IMR-90 (cell line): ENCODE data around the gene OSCAR. TPM values are rescaled to one million over a fixed set of nuclear protein-coding genes. Genes with fewer than 3 reads are reported as not detected.

Source experiments
- ATAC-seq: fragments of 200-7000 bp; cut with Tn5 transposase; 2 replicates; pipeline ENCODE4 v1.9.1; 2020; ENCODE audit warnings: low read depth, mild to moderate bottlenecking, moderate library complexity
- BruUV-seq: library from RNA; stranded (reverse); fragments of 400-500 nt; replicated peaks from 2 replicates; lab custom pipeline; 2021; lab: Mats Ljungman, UMichigan
- CTCF ChIA-PET: fragments of 300-600 bp; formaldehyde crosslinking; extraction: SDS; loops from one replicate; lab custom pipeline; 2021; ENCODE audit warnings: antibody characterized with exemption; lab: Yijun Ruan, JAX
- POLR2A ChIA-PET: fragments of 300-600 bp; sonication (Branson Sonifier 250); formaldehyde crosslinking; loops from one replicate; lab custom pipeline; 2022; ENCODE audit warnings: antibody characterized with exemption; ENCODE audit not compliant: unreplicated experiment; lab: Charles Lee
- DNase-seq: peaks from one replicate; pipeline ENCODE4 v3.0.0; 2013
- H2AFZ ChIP-seq: replicated peaks from 2 replicates; pipeline ENCODE3; 2013; ENCODE audit warnings: low read length, mild to moderate bottlenecking; ENCODE audit not compliant: poor library complexity
- H2AK5ac ChIP-seq: 2 replicates; pipeline ENCODE4 v1.6.1; 2013; ENCODE audit warnings: low read depth, low read length, inconsistent platforms
- H2AK9ac ChIP-seq: replicated peaks from 2 replicates; pipeline ENCODE3; 2013; ENCODE audit warnings: mild to moderate bottlenecking, low read depth, low read length, moderate library complexity; ENCODE audit not compliant: poor library complexity
- H2BK120ac ChIP-seq: 2 replicates; pipeline ENCODE4 v1.6.1; 2013; ENCODE audit warnings: low read depth, low read length, inconsistent platforms
- H2BK15ac ChIP-seq: 3 replicates; pipeline ENCODE4 v1.6.1; 2013; ENCODE audit warnings: low read depth, low read length, inconsistent platforms
- H2BK20ac ChIP-seq: 2 replicates; pipeline ENCODE4 v1.6.1; 2013; ENCODE audit warnings: low read depth, mild to moderate bottlenecking, inconsistent platforms, low read length, moderate library complexity
- H2BK5ac ChIP-seq: 2 replicates; pipeline ENCODE4 v1.6.1; 2013; ENCODE audit warnings: mild to moderate bottlenecking, low read depth, low read length, inconsistent platforms; ENCODE audit not compliant: poor library complexity, severe bottlenecking
- H3K14ac ChIP-seq: replicated peaks from 2 replicates; pipeline ENCODE4 v1.6.1; 2013; ENCODE audit warnings: low read depth, low read length, inconsistent platforms
- H3K18ac ChIP-seq: 2 replicates; pipeline ENCODE4 v1.6.1; 2013; ENCODE audit warnings: low read depth, low read length, control low read depth
- H3K23ac ChIP-seq: 2 replicates; pipeline ENCODE4 v1.6.1; 2013; ENCODE audit warnings: low read depth, low read length, inconsistent platforms
- H3K27ac ChIP-seq: 2 replicates; pipeline ENCODE4 v1.5.1; 2013; ENCODE audit warnings: mild to moderate bottlenecking, control low read depth, low read length; ENCODE audit not compliant: insufficient read depth
- H3K27me3 ChIP-seq: 2 replicates; pipeline ENCODE4 v1.6.1; 2013; ENCODE audit warnings: low read length; ENCODE audit not compliant: control insufficient read depth, insufficient read depth
- H3K36me3 ChIP-seq: 2 replicates; pipeline ENCODE4 v1.6.1; 2013; ENCODE audit warnings: low read length, mixed read lengths; ENCODE audit not compliant: control insufficient read depth, insufficient read depth
- H3K4ac ChIP-seq: 2 replicates; pipeline ENCODE4 v1.6.1; 2013; ENCODE audit warnings: low read depth, low read length, inconsistent platforms
- H3K4me1 ChIP-seq: 2 replicates; pipeline ENCODE4 v1.6.1; 2013; ENCODE audit warnings: low read length, mixed read lengths; ENCODE audit not compliant: control insufficient read depth, insufficient read depth
- H3K4me2 ChIP-seq: 2 replicates; pipeline ENCODE4 v1.6.1; 2013; ENCODE audit warnings: low read depth, mild to moderate bottlenecking, control low read depth, low read length, moderate library complexity
- H3K4me3 ChIP-seq: 2 replicates; pipeline ENCODE4 v1.5.1; 2013; ENCODE audit warnings: low read depth, mild to moderate bottlenecking, control low read depth, low read length, moderate library complexity; ENCODE audit not compliant: insufficient read depth
- H3K56ac ChIP-seq: 2 replicates; pipeline ENCODE4 v1.6.1; 2013; ENCODE audit warnings: low read length, inconsistent platforms; ENCODE audit not compliant: insufficient read depth; ENCODE audit errors: extremely low read depth
- H3K79me1 ChIP-seq, 2 experiments: 2 replicates each; pipeline ENCODE4 v1.6.1; 2013; ENCODE audit warnings: low read length in 2 of 2, inconsistent platforms in 1 of 2, low read depth in 1 of 2
- H3K9ac ChIP-seq: 2 replicates; pipeline ENCODE4 v1.6.1; 2013; ENCODE audit warnings: low read depth, low read length, control low read depth
- H3K9me1 ChIP-seq: 2 replicates; pipeline ENCODE4 v1.6.1; 2013; ENCODE audit warnings: low read length, inconsistent platforms; ENCODE audit not compliant: insufficient read depth
- H3K9me3 ChIP-seq: 2 replicates; pipeline ENCODE4 v1.6.1; 2013; ENCODE audit warnings: low read length; ENCODE audit not compliant: control insufficient read depth, insufficient read depth
- H4K20me1 ChIP-seq: 2 replicates; pipeline ENCODE4 v1.6.1; 2013; ENCODE audit warnings: low read length, inconsistent platforms; ENCODE audit not compliant: insufficient read depth
- H4K5ac ChIP-seq: 2 replicates; pipeline ENCODE4 v1.6.1; 2013; ENCODE audit warnings: mild to moderate bottlenecking, low read depth, low read length, control low read depth
- H4K8ac ChIP-seq, 2 experiments: 2 replicates each; pipeline ENCODE4 v1.6.1; 2013; ENCODE audit warnings: low read depth in 2 of 2, low read length in 2 of 2, control low read depth in 1 of 2, inconsistent platforms in 1 of 2
- H4K91ac ChIP-seq: 2 replicates; pipeline ENCODE4 v1.6.1; 2013; ENCODE audit warnings: low read depth, low read length, inconsistent platforms; ENCODE audit not compliant: insufficient read depth
- FOS ChIP-seq: fragments of 150-350 bp; IDR thresholded peaks from 2 replicates; pipeline ENCODE4 v1.6.1; 2016; ENCODE audit warnings: low read depth, low read length
- RAD21 ChIP-seq: IDR thresholded peaks from 2 replicates; pipeline ENCODE4 v1.6.1; 2012; ENCODE audit warnings: low read length, improper control_type of control experiment
- RCOR1 ChIP-seq: IDR thresholded peaks from 2 replicates; pipeline ENCODE4 v1.6.1; 2012; ENCODE audit warnings: mild to moderate bottlenecking, low read length, improper control_type of control experiment; ENCODE audit not compliant: insufficient replicate concordance
- WGBS, 2 experiments: methylation state at CpG; one replicate each; pipeline versions ENCODE4 v1.1.5 to v1.1.7; 2013; ENCODE audit warnings: missing lambda C conversion rate in 2 of 2; ENCODE audit not compliant: insufficient read length in 1 of 2; ENCODE audit errors: extremely low coverage in 2 of 2; 5-methylcytosine and 5-hydroxymethylcytosine counted together
- dilution Hi-C: fragments of 300-500 bp; cut with HindIII; formaldehyde crosslinking; loops from one replicate; pipeline ENCODE4 v1.14.3; 2018; ENCODE audit warnings: low sequenced_read_pairs; ENCODE audit not compliant: unreplicated experiment
- in situ Hi-C: fragments of 300-500 bp; cut with MboI; formaldehyde crosslinking; loops from 3 replicates; pipeline ENCODE4 v1.14.3; 2019; ENCODE audit warnings: low sequenced_read_pairs, inconsistent platforms, mixed read lengths
- intact Hi-C: fragments of 100-400 bp; cut with micrococcal nuclease; formaldehyde crosslinking; loops from 2 replicates; pipeline ENCODE4 v1.10.0; 2022
- polyA plus RNA-seq, 3 experiments: library from polyadenylated mRNA; depleted of rRNA; stranded (reverse); fragments of >200 nt; gene quantifications; 2 replicates each; pipeline ENCODE4 v1.2.3, GENCODE V29; 2012; ENCODE audit warnings: low replicate concordance in 1 of 3
- total RNA-seq: library from RNA; depleted of rRNA; stranded (reverse); fragments of >200 nt; gene quantifications from 2 replicates; pipeline ENCODE4 v1.2.3, GENCODE V29; 2012

The OSCAR gene
- total and polyA plus RNA-seq, 2 of the 4 experiments (the other 2 are of a cell fraction) = 0.15 TPM; not detected in 1

DNA sequence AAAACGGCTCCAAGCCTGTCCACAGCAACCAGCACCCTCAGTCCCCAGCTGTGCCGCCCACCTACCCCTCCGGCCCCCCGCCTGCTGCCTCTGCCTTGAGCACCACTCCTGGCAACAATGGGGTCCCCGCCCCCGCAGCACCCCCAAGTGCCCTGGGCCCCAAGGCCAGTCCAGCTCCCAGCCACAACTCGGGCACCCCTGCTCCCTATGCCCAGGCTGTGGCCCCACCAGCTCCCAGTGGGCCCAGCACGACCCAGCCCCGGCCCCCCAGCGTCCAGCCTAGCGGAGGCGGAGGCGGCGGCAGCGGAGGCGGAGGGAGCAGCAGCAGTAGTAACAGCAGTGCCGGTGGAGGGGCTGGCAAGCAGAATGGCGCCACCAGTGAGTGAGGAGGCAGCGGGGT lies 47.6 kb upstream of the OSCAR start:
- no peak overlapping the region for H4K5ac ChIP-seq
- H3K56ac ChIP-seq = no peak overlapping the region
- H3K36me3 ChIP-seq = peaks cover 88% of the 10 kb centered on the region
- no peak overlapping the region for H2AFZ ChIP-seq
- POLR2A ChIA-PET = no interaction called here
- H3K18ac ChIP-seq = no peak overlapping the region
- in situ Hi-C loops (loop anchor here (25.0 kb wide), 1 partner anchor 1514 kb away; the partner anchor contains the start of gene U2AF2), intact Hi-C loops (no loop called here), dilution Hi-C loops (no loop called here)
- TF ChIP-seq RCOR1 (no peak), RAD21 (no peak), FOS (no peak)
- no TSS peak for BruUV-seq
- WGBS, 2 experiments = 70% methylated on average over 2 of the region's 19 CpGs; no CpG with 5 or more reads in 1 of the 2 experiments
- H4K8ac ChIP-seq = no peak overlapping the region
- H2BK120ac ChIP-seq = no peak overlapping the region
- no peaks in the 10 kb centered on the region for H3K9me3 ChIP-seq
- no peak overlapping the region for H2AK9ac ChIP-seq
- peaks cover 16 to 21% of the 10 kb centered on the region in 2 experiments for H3K79me1 ChIP-seq
- CTCF ChIA-PET = no interaction called here
- H3K4me2 ChIP-seq = no peak overlapping the region
- H3K14ac ChIP-seq = no peak overlapping the region
- H3K9me1 ChIP-seq = no peaks in the 10 kb centered on the region
- no peak overlapping the region for H4K91ac ChIP-seq
- no peak overlapping the region for H2AK5ac ChIP-seq
- peaks cover 12% of the 10 kb centered on the region for H4K20me1 ChIP-seq
- DNase-seq = no peak
- no peak overlapping the region for H3K9ac ChIP-seq
- no peak overlapping the region for H2BK5ac ChIP-seq
- no peak overlapping the region for H3K4ac ChIP-seq
- H2BK20ac ChIP-seq = no peak overlapping the region
- no peak overlapping the region for H3K23ac ChIP-seq
- no peaks in the 10 kb centered on the region for H3K4me1 ChIP-seq
- no peaks in the 10 kb centered on the region for H3K27me3 ChIP-seq
- no peak overlapping the region for H2BK15ac ChIP-seq
- no peak for ATAC-seq
- no peak overlapping the region for H3K4me3 ChIP-seq
- H3K27ac ChIP-seq = no peak overlapping the region
